NT2/D1 (cell line): ENCODE measurements around the gene HIBADH.

Source experiments
- SUZ12 ChIP-seq: IDR thresholded peaks from 2 replicates; pipeline ENCODE4 v1.6.1; 2011; ENCODE audit not compliant: insufficient read length, insufficient read depth; ENCODE audit errors: extremely low read depth
- ZNF274 ChIP-seq: IDR thresholded peaks from 2 replicates; pipeline ENCODE4 v1.6.1; 2011; ENCODE audit warnings: mild to moderate bottlenecking, low read depth, low read length

DNA sequence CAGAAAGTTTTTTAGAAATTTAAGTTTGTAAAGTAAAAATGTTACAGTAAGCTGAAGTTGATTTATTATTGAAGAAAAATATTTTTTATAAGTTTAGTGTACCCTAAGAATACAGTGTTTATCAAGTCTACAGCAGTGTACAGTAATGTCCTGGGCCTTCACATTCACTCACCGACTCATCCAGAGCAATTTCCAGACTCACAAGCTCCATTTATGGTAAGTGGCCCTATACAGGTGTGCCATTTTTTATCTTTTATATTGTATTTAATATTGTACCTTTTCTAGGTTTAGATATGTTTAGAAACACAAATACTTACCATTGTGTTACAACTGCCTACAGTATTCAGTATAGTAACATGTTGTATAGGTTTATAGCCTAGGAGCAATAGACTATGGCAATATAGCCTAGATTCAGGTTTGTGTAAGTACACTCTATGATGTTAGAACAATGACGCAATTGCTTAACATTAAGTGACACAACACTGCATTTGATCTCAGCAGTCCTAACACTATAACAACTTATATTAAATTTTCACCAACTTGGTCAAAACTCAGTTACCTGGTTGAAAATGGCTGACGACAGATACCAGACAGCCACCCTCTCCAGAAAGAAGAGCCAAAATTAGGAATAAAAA is 45.7 kb downstream of the HIBADH start:
- TF ChIP-seq SUZ12 (no peak), ZNF274 (no peak)
